Measurements from ENCODE around the gene NCAPG2.

DNA sequence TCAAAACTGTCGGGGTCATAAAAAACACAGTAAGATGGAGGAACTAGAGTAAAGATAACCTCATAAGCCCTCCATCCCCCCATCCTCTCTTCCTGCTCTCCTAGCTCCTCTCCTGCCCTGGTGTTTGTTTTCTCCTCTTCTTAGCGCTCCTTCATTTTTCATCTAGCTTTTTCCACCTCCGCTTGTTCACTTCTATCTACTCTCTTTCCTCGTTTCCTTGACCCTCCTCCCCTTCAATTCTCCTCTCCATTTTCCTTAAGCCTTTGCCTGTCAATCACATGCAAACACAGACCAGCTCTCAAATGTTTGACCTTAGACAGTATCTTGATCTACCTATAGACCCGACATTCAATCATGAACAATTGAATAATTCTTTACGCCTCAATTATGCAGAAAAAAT lies 10.0 kb downstream of the NCAPG2 start:
- TF ChIP-seq, protein P1, sequence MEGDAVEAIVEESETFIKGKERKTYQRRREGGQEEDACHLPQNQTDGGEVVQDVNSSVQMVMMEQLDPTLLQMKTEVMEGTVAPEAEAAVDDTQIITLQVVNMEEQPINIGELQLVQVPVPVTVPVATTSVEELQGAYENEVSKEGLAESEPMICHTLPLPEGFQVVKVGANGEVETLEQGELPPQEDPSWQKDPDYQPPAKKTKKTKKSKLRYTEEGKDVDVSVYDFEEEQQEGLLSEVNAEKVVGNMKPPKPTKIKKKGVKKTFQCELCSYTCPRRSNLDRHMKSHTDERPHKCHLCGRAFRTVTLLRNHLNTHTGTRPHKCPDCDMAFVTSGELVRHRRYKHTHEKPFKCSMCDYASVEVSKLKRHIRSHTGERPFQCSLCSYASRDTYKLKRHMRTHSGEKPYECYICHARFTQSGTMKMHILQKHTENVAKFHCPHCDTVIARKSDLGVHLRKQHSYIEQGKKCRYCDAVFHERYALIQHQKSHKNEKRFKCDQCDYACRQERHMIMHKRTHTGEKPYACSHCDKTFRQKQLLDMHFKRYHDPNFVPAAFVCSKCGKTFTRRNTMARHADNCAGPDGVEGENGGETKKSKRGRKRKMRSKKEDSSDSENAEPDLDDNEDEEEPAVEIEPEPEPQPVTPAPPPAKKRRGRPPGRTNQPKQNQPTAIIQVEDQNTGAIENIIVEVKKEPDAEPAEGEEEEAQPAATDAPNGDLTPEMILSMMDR (IDR thresholded peaks at IDR 0.05), result no peak
- TF ChIP-seq POLR2AphosphoS5 (IDR thresholded peaks at IDR 0.05), result no peak

Measured in gastroesophageal sphincter (tissue), 3 donors.